K562 (cell line): Measurements from ENCODE around the gene ALDH1A2. TPM values are rescaled to one million over a fixed set of nuclear protein-coding genes. Genes with fewer than 3 reads are reported as not detected.

ENCODE experiments used
- CREB3L1 ChIP-seq: fragments of 450-650 bp; IDR thresholded peaks from 2 replicates; pipeline ENCODE4 v1.6.1; 2014; ENCODE audit warnings: low read depth, mild to moderate bottlenecking, moderate library complexity, borderline replicate concordance
- E2F5 ChIP-seq: sonication (generic); formaldehyde crosslinking; IDR thresholded peaks from 2 replicates; pipeline ENCODE4 v1.8.0; 2022; ENCODE audit warnings: mild to moderate bottlenecking, missing genetic modification reagents
- ETS1 ChIP-seq: conservative IDR thresholded peaks from 2 replicates; pipeline ENCODE4 v1.6.1; 2011; ENCODE audit warnings: low read depth, mild to moderate bottlenecking, low read length; ENCODE audit not compliant: control insufficient read depth
- MEF2D ChIP-seq: conservative IDR thresholded peaks from 2 replicates; pipeline ENCODE4 v1.6.1; 2016; ENCODE audit warnings: low read depth, missing genetic modification characterization, missing compliant biosample characterization
- RAD51 ChIP-seq: fragments of 450-650 bp; IDR thresholded peaks from 2 replicates; pipeline ENCODE4 v1.7.1; 2016; ENCODE audit warnings: low read depth, mild to moderate bottlenecking, borderline replicate concordance
- REST ChIP-seq, 2 experiments: fragments of 450-650 bp; formaldehyde crosslinking in 1 of 2; IDR thresholded peaks; 2 replicates each; pipeline versions ENCODE4 v1.4.0 to v1.6.1; 2014 to 2020; ENCODE audit warnings: mild to moderate bottlenecking in 2 of 2, borderline replicate concordance in 1 of 2, low read depth in 1 of 2
- SAP30 ChIP-seq: fragments of 200-600 bp; sonication (generic); IDR thresholded peaks from 2 replicates; pipeline ENCODE4 v1.6.1; 2012; ENCODE audit warnings: borderline replicate concordance, low read depth, mild to moderate bottlenecking, moderate library complexity, low read length, control low read depth, inconsistent platforms; ENCODE audit not compliant: insufficient read depth, poor library complexity, severe bottlenecking
- SMARCE1 ChIP-seq: fragments of 450-650 bp; IDR thresholded peaks from 2 replicates; pipeline ENCODE4 v1.7.1; 2016; ENCODE audit warnings: mild to moderate bottlenecking
- ZNF518B ChIP-seq: fragments of 250-450 bp; sonication (Bioruptor Pico); IDR thresholded peaks from 2 replicates; pipeline ENCODE4 v1.5.0; 2021; ENCODE audit warnings: mild to moderate bottlenecking, moderate library complexity
- polyA plus RNA-seq, 8 experiments: library from polyadenylated mRNA; depleted of rRNA in 4 of 8; stranded (reverse) in 5 of 8; unstranded in 3 of 8; fragments of >200 nt; fragmentation: Nextera tagmentation in 2 of 8; fragmentation: Illumina TruSeq in 1 of 8; extraction: Ambion mirVana in 2 of 8; extraction: Trizol in 1 of 8; gene quantifications; 2 replicates each; pipeline versions ENCODE4 v1.2.1 to v1.2.3, GENCODE V29; 2011 to 2014; ENCODE audit warnings: inconsistent platforms in 1 of 8, missing spikeins in 1 of 8
- total RNA-seq, 7 experiments: library from RNA; depleted of rRNA in 6 of 7; stranded (reverse); fragments of >200 nt in 6 of 7; fragmentation: Illumina TruSeq in 2 of 7; extraction: Trizol in 2 of 7; gene quantifications; 2 replicates each; pipeline versions ENCODE4 v1.2.1 to v1.2.3, GENCODE V29; 2011 to 2021; ENCODE audit warnings: low replicate concordance in 1 of 7

Gene ALDH1A2
- total and polyA plus RNA-seq, 9 of the 15 experiments (the other 6 are each of a cell fraction or from before 2014, with no cell fraction given): 115 to 393 (median 333) TPM

- TF ChIP-seq REST (IDR thresholded peaks at IDR 0.05; ENCODE audit: borderline replicate concordance) (no peak), REST (CRISPR knock-in tag; IDR thresholded peaks at IDR 0.05; ENCODE audit: low read depth) (0 out of 2 replicates have a peak, but pooled peaks have one; percentile 58), CREB3L1 (peak; percentile 74), SAP30 (no peak), E2F5 (no peak), SMARCE1 (peak; percentile 40; the same call in 1 of the 2 replicates), MEF2D (tag) (peak; percentile 91), ETS1 (no peak), ZNF518B (CRISPR knock-in tag) (no peak), RAD51 (no peak)
Measured at GRCh38 chr15:57950381-57950946, 115.0 kb downstream of the ALDH1A2 start (continued).
